Ovary (tissue), 9 donors: ENCODE data around the gene MYO3B. TPM values are rescaled to one million over a fixed set of nuclear protein-coding genes. Genes with fewer than 3 reads are reported as not detected.

ENCODE experiments used
- DNase-seq, 5 donors: peaks; one replicate each; pipeline ENCODE4 v3.0.0-alpha.2; 2019 to 2020
- H3K27ac ChIP-seq, 2 donors: fragments of 200-600 bp; one replicate each; pipeline versions ENCODE4 v1.5.1 to v1.8.0; 2019 to 2022
- H3K27me3 ChIP-seq: fragments of 200-600 bp; one replicate; pipeline ENCODE4 v1.8.0; 2022
- H3K36me3 ChIP-seq: fragments of 200-600 bp; sonication (generic); one replicate; pipeline ENCODE4 v1.5.1; 2019
- H3K4me1 ChIP-seq: one replicate; pipeline ENCODE4 v1.8.1; 2013; ENCODE audit warnings: mild to moderate bottlenecking, moderate library complexity; ENCODE audit not compliant: insufficient read depth
- H3K4me3 ChIP-seq: fragments of 200-600 bp; sonication (generic); one replicate; pipeline ENCODE4 v1.5.1; 2017
- H3K9me3 ChIP-seq, 2 donors: fragments of 200-600 bp in 1 of 2; sonication (generic) in 1 of 2; one replicate each; pipeline versions ENCODE4 v1.5.1 to v1.8.1; 2013 to 2019; ENCODE audit warnings: mild to moderate bottlenecking in 1 of 2, moderate library complexity in 1 of 2
- CTCF ChIP-seq, 3 donors: fragments of 450-650 bp in 2 of 3; fragments of 200-600 bp in 1 of 3; IDR thresholded peaks; one replicate each; pipeline versions ENCODE4 v1.5.1 to v1.8.0; 2016 to 2022; ENCODE audit warnings: antibody characterized with exemption in 3 of 3, mild to moderate bottlenecking in 1 of 3
- EP300 ChIP-seq: sonication (generic); formaldehyde crosslinking; IDR thresholded peaks from one replicate; pipeline ENCODE4 v1.6.1; 2017; ENCODE audit warnings: antibody characterized with exemption
- POLR2A ChIP-seq: fragments of 450-650 bp; IDR thresholded peaks from one replicate; pipeline ENCODE4 v1.6.1; 2017; ENCODE audit warnings: antibody characterized with exemption, mild to moderate bottlenecking, moderate library complexity
- WGBS, 3 donors: extraction: QIAGEN DNeasy Blood & Tissue Kit in 1 of 3; methylation state at CpG; one replicate each; pipeline versions ENCODE4 v1.1.5 to v1.1.7; 2013 to 2017; 5-methylcytosine and 5-hydroxymethylcytosine counted together
- intact Hi-C, 4 donors: fragments of 100-400 bp; cut with DNase I; formaldehyde crosslinking; loops; one replicate each; pipeline versions ENCODE4 v1.11.0 to v1.15.1; 2022 to 2023
- polyA plus RNA-seq, 2 donors: library from polyadenylated mRNA; stranded (reverse); fragments of 200-250 nt in 1 of 2; fragments of 350-450 nt in 1 of 2; fragmentation: Illumina TruSeq in 1 of 2; extraction: RNeasy Lipid Tissue Mini Kit (QIAGEN cat#74804) in 1 of 2; gene quantifications; one replicate each; pipeline ENCODE4 v1.2.3, GENCODE V29; 2013 to 2014
- total RNA-seq, 7 donors: library from RNA; depleted of rRNA in 2 of 7; stranded (reverse); fragments of >200 nt in 2 of 7; fragmentation: NEBNext Ultra II Directional in 3 of 7; extraction: Animal tissue kit (Norgen Biotek cat#: 25700) in 3 of 7; gene quantifications; one replicate each; pipeline versions ENCODE4 v1.1.0 to v1.2.4, GENCODE V29; 2016 to 2023
- donor health status: DM: no; HTN: no; CAD: no; lungs with moderate emphysema.
- donor health status: DM: no; HTN: no; CAD: no.
- donor health status: Bipolar disorder and iron deficiency.
- donor health status: DM: yes; HTN: yes; CAD: no.
- donor health status: DM: no; HTN: no; CAD: no.
- donor health status: DM: yes; HTN: yes; CAD: no.

Gene MYO3B
- total and polyA plus RNA-seq, 9 donors: 0.04 to 1.3 (median 0.12) TPM; not detected in 2

- H3K36me3 ChIP-seq: no peaks in the 10 kb centered on the region
- H3K4me1 ChIP-seq: no peaks in the 10 kb centered on the region
- no peak for TF ChIP-seq EP300
- no peak for TF ChIP-seq POLR2A
- no peak for TF ChIP-seq CTCF (IDR thresholded peaks at IDR 0.05)
- intact Hi-C loops: no loop called here
- DNase-seq: no peak
- no peak overlapping the region for H3K4me3 ChIP-seq
- H3K27me3 ChIP-seq: no peaks in the 10 kb centered on the region
- WGBS, 3 donors: 92 to 95% (median 94%) methylated on average over 1 of the region's 1 CpG
- no peak overlapping the region for H3K27ac ChIP-seq
- no peaks in the 10 kb centered on the region for H3K9me3 ChIP-seq
Observed at GRCh38 chr2:170573671-170574070, 395.7 kb downstream of the MYO3B start.

- Histone ChIP-seq H3K27ac (no peak overlapping the region), H3K9me3 (no peaks in the 10 kb centered on the region), H3K36me3 (no peaks in the 10 kb centered on the region), H3K4me1 (no peaks in the 10 kb centered on the region), H3K4me3 (no peak overlapping the region), H3K27me3 (no peaks in the 10 kb centered on the region)
- no peak for DNase-seq
- WGBS, 3 donors: 83 to 86% (median 84%) methylated on average over 7 of the region's 7 CpGs
- intact Hi-C loops: no loop called here
- TF ChIP-seq POLR2A: no peak
- no peak for TF ChIP-seq EP300
Observed at GRCh38 chr2:170576296-170576695, 398.3 kb downstream of the MYO3B start.

- Histone ChIP-seq H3K27me3 (no peaks in the 10 kb centered on the region), H3K4me3 (no peak overlapping the region), H3K4me1 (no peaks in the 10 kb centered on the region), H3K27ac (no peak overlapping the region), H3K36me3 (no peaks in the 10 kb centered on the region), H3K9me3 (no peaks in the 10 kb centered on the region)
- WGBS, 3 donors: 91 to 95% (median 93%) methylated on average over 3 of the region's 3 CpGs
- intact Hi-C loops: no loop called here
- TF ChIP-seq EP300 (no peak), POLR2A (no peak), CTCF (IDR thresholded peaks at IDR 0.05) (no peak)
- DNase-seq: no peak
Observed at GRCh38 chr2:170577356-170577755, 399.4 kb downstream of the MYO3B start.

GRCh38 chr2:170578606-170579005, 400.7 kb downstream of the MYO3B start:
- H3K36me3 ChIP-seq: no peaks in the 10 kb centered on the region
- H3K9me3 ChIP-seq: no peaks in the 10 kb centered on the region
- TF ChIP-seq EP300 (no peak), POLR2A (no peak), CTCF (IDR thresholded peaks at IDR 0.05) (no peak)
- no peak overlapping the region for H3K4me3 ChIP-seq
- H3K4me1 ChIP-seq: no peaks in the 10 kb centered on the region
- H3K27me3 ChIP-seq: no peaks in the 10 kb centered on the region
- no peak overlapping the region for H3K27ac ChIP-seq
- 37 to 85% (median 62%) methylated on average over 10 of the region's 10 CpGs for WGBS, 3 donors
- no peak for DNase-seq
- intact Hi-C loops: no loop called here

GRCh38 chr2:170579511-170579910, 401.6 kb downstream of the MYO3B start:
- intact Hi-C loops: no loop called here
- H3K4me3 ChIP-seq: no peak overlapping the region
- WGBS, 3 donors: 35 to 59% (median 54%) methylated on average over 2 of the region's 2 CpGs
- DNase-seq: no peak
- no peak overlapping the region for H3K27ac ChIP-seq
- H3K9me3 ChIP-seq: no peaks in the 10 kb centered on the region
- no peaks in the 10 kb centered on the region for H3K36me3 ChIP-seq
- TF ChIP-seq EP300 (no peak), CTCF (IDR thresholded peaks at IDR 0.05) (no peak), POLR2A (no peak)
- H3K27me3 ChIP-seq: no peaks in the 10 kb centered on the region
- no peaks in the 10 kb centered on the region for H3K4me1 ChIP-seq
